ENCODE results near the gene MRPS18A.
A peak's percentile ranks its signal among the peaks of the same experiment; 100 is the strongest.

MRPS18A gene

GRCh38 chr6:43673444-43674084, 14.0 kb downstream of the MRPS18A start:
- Histone ChIP-seq H3K36me3 (ENCODE audit: control insufficient read depth, low read depth, low read length) (peaks cover 60% of the 10 kb centered on the region), H3K27ac (ENCODE audit: low read length) (no peak overlapping the region)

GRCh38 chr6:43671801-43672690, 15.5 kb downstream of the MRPS18A start:
- Histone ChIP-seq H3K36me3 (ENCODE audit: control insufficient read depth, low read depth, low read length) (peaks cover 44% of the 10 kb centered on the region), H3K4me1 (ENCODE audit: control insufficient read depth, low read depth, low read length) (peaks cover 18% of the 10 kb centered on the region), H3K9me3 (ENCODE audit: control insufficient read depth, low read depth, low read length) (no peaks in the 10 kb centered on the region), H3K9ac (ENCODE audit: low read length) (no peak overlapping the region), H3K27me3 (ENCODE audit: control insufficient read depth, insufficient read depth, low read length) (no peaks in the 10 kb centered on the region), H3K27ac (ENCODE audit: low read length) (no peak overlapping the region), H3K4me3 (ENCODE audit: low read length) (no peak overlapping the region)

More at GRCh38 chr6:43673444-43674084, 14.0 kb downstream of the MRPS18A start:
- H3K27me3 ChIP-seq (ENCODE audit: control insufficient read depth, insufficient read depth, low read length): no peaks in the 10 kb centered on the region
- H3K9me3 ChIP-seq (ENCODE audit: control insufficient read depth, low read depth, low read length): no peaks in the 10 kb centered on the region
- peaks cover 6% of the 10 kb centered on the region for H3K4me1 ChIP-seq (ENCODE audit: control insufficient read depth, low read depth, low read length)
- H3K9ac ChIP-seq (ENCODE audit: low read length): no peak overlapping the region
- H3K4me3 ChIP-seq (ENCODE audit: low read length): no peak overlapping the region

GRCh38 chr6:43671011-43671800, 16.4 kb downstream of the MRPS18A start:
- Histone ChIP-seq H3K27ac (ENCODE audit: low read length) (no peak overlapping the region), H3K36me3 (ENCODE audit: control insufficient read depth, low read depth, low read length) (peaks cover 39% of the 10 kb centered on the region), H3K9ac (ENCODE audit: low read length) (no peak overlapping the region), H3K4me3 (ENCODE audit: low read length) (no peak overlapping the region), H3K4me1 (ENCODE audit: control insufficient read depth, low read depth, low read length) (peaks cover 18% of the 10 kb centered on the region), H3K9me3 (ENCODE audit: control insufficient read depth, low read depth, low read length) (no peaks in the 10 kb centered on the region), H3K27me3 (ENCODE audit: control insufficient read depth, insufficient read depth, low read length) (no peaks in the 10 kb centered on the region)

- Histone ChIP-seq H3K4me1 (ENCODE audit: control insufficient read depth, low read depth, low read length) (peaks cover 18% of the 10 kb centered on the region), H3K27me3 (ENCODE audit: control insufficient read depth, insufficient read depth, low read length) (no peaks in the 10 kb centered on the region), H3K36me3 (ENCODE audit: control insufficient read depth, low read depth, low read length) (peaks cover 38% of the 10 kb centered on the region), H3K27ac (ENCODE audit: low read length) (no peak overlapping the region), H3K4me3 (ENCODE audit: low read length) (no peak overlapping the region), H3K9me3 (ENCODE audit: control insufficient read depth, low read depth, low read length) (no peaks in the 10 kb centered on the region), H3K9ac (ENCODE audit: low read length) (no peak overlapping the region)
Measured at GRCh38 chr6:43670623-43670986, 17.0 kb downstream of the MRPS18A start.

GRCh38 chr6:43669922-43670622, 17.5 kb downstream of the MRPS18A start:
- H3K36me3 ChIP-seq (ENCODE audit: control insufficient read depth, low read depth, low read length): peaks cover 32% of the 10 kb centered on the region
- H3K27ac ChIP-seq (ENCODE audit: low read length): no peak overlapping the region
- no peak overlapping the region for H3K4me3 ChIP-seq (ENCODE audit: low read length)
- peaks cover 18% of the 10 kb centered on the region for H3K4me1 ChIP-seq (ENCODE audit: control insufficient read depth, low read depth, low read length)
- H3K9me3 ChIP-seq (ENCODE audit: control insufficient read depth, low read depth, low read length): no peaks in the 10 kb centered on the region
- H3K27me3 ChIP-seq (ENCODE audit: control insufficient read depth, insufficient read depth, low read length): no peaks in the 10 kb centered on the region
- H3K9ac ChIP-seq (ENCODE audit: low read length): no peak overlapping the region

GRCh38 chr6:43669050-43669921, 18.3 kb downstream of the MRPS18A start:
- H3K27me3 ChIP-seq (ENCODE audit: control insufficient read depth, insufficient read depth, low read length): no peaks in the 10 kb centered on the region
- H3K27ac ChIP-seq (ENCODE audit: low read length): no peak overlapping the region
- H3K9me3 ChIP-seq (ENCODE audit: control insufficient read depth, low read depth, low read length): no peaks in the 10 kb centered on the region
- H3K36me3 ChIP-seq (ENCODE audit: control insufficient read depth, low read depth, low read length): peaks cover 25% of the 10 kb centered on the region
- H3K9ac ChIP-seq (ENCODE audit: low read length): no peak overlapping the region
- peaks cover 18% of the 10 kb centered on the region for H3K4me1 ChIP-seq (ENCODE audit: control insufficient read depth, low read depth, low read length)
- H3K4me3 ChIP-seq (ENCODE audit: low read length): no peak overlapping the region

- Histone ChIP-seq H3K4me3 (ENCODE audit: low read length) (peak overlapping the region; percentile 54), H3K27ac (ENCODE audit: low read length) (no peak overlapping the region), H3K36me3 (ENCODE audit: control insufficient read depth, low read depth, low read length) (peaks cover 16% of the 10 kb centered on the region), H3K27me3 (ENCODE audit: control insufficient read depth, insufficient read depth, low read length) (no peaks in the 10 kb centered on the region), H3K9me3 (ENCODE audit: control insufficient read depth, low read depth, low read length) (no peaks in the 10 kb centered on the region), H3K9ac (ENCODE audit: low read length) (no peak overlapping the region), H3K4me1 (ENCODE audit: control insufficient read depth, low read depth, low read length) (peaks cover 18% of the 10 kb centered on the region)
Measured at GRCh38 chr6:43668151-43669028, 19.2 kb downstream of the MRPS18A start.

GRCh38 chr6:43667245-43668150, 20.1 kb downstream of the MRPS18A start:
- peak overlapping the region; percentile 54 for H3K4me3 ChIP-seq (ENCODE audit: low read length)
- no peak overlapping the region for H3K9ac ChIP-seq (ENCODE audit: low read length)
- no peak overlapping the region for H3K27ac ChIP-seq (ENCODE audit: low read length)

GRCh38 chr6:43666196-43666920, 21.2 kb downstream of the MRPS18A start:
- peaks cover 8% of the 10 kb centered on the region for H3K36me3 ChIP-seq (ENCODE audit: control insufficient read depth, low read depth, low read length)
- H3K9me3 ChIP-seq (ENCODE audit: control insufficient read depth, low read depth, low read length): no peaks in the 10 kb centered on the region
- peaks cover 18% of the 10 kb centered on the region for H3K4me1 ChIP-seq (ENCODE audit: control insufficient read depth, low read depth, low read length)
- no peak overlapping the region for H3K9ac ChIP-seq (ENCODE audit: low read length)
- H3K27ac ChIP-seq (ENCODE audit: low read length): no peak overlapping the region
- H3K4me3 ChIP-seq (ENCODE audit: low read length): no peak overlapping the region
- no peaks in the 10 kb centered on the region for H3K27me3 ChIP-seq (ENCODE audit: control insufficient read depth, insufficient read depth, low read length)

More at GRCh38 chr6:43667245-43668150, 20.1 kb downstream of the MRPS18A start:
- peaks cover 15% of the 10 kb centered on the region for H3K36me3 ChIP-seq (ENCODE audit: control insufficient read depth, low read depth, low read length)
- H3K9me3 ChIP-seq (ENCODE audit: control insufficient read depth, low read depth, low read length): no peaks in the 10 kb centered on the region
- no peaks in the 10 kb centered on the region for H3K27me3 ChIP-seq (ENCODE audit: control insufficient read depth, insufficient read depth, low read length)
- peaks cover 18% of the 10 kb centered on the region for H3K4me1 ChIP-seq (ENCODE audit: control insufficient read depth, low read depth, low read length)
